ENCODE results near the gene AAK1. TPM values are rescaled to one million over a fixed set of nuclear protein-coding genes. Genes with fewer than 3 reads are reported as not detected.
"Not testable (repeated sequence)": the region's sequence is repeated elsewhere in the genome, so short reads cannot be mapped to it uniquely, and the experiment has no call there.

The AAK1 gene
- total and polyA plus RNA-seq, 12 donors = 26.2 to 106 (median 68.5) TPM

GRCh38 chr2:69450735-69451416 lies 192.7 kb downstream of the AAK1 start:
- no peaks in the 10 kb centered on the region for H3K9me3 ChIP-seq (replicated peaks in 1 of 3)
- DNase-seq = no peak
- intact Hi-C loops (cut with DNase I) = no loop called here
- WGBS, 4 donors = 85 to 88% (median 86%) methylated on average over 6 of the region's 6 CpGs
- no peaks in the 10 kb centered on the region for H3K36me3 ChIP-seq (replicated peaks in 1 of 2)
- H3K27me3 ChIP-seq = no peaks in the 10 kb centered on the region
- no peak overlapping the region for H3K4me3 ChIP-seq
- no peak overlapping the region for H3K27ac ChIP-seq
- H3K4me1 ChIP-seq (replicated peaks in 1 of 2) = no peaks in the 10 kb centered on the region
- TF ChIP-seq POLR2A (IDR thresholded peaks at IDR 0.05) = no peak
- no peak for TF ChIP-seq CTCF (IDR thresholded peaks at IDR 0.05)

GRCh38 chr2:69449906-69450305 lies 193.6 kb downstream of the AAK1 start:
- H3K27me3 ChIP-seq = no peaks in the 10 kb centered on the region
- H3K9me3 ChIP-seq (replicated peaks in 1 of 3) = no peaks in the 10 kb centered on the region
- no peak overlapping the region for H3K4me3 ChIP-seq
- TF ChIP-seq CTCF (IDR thresholded peaks at IDR 0.05) (no peak), POLR2A (IDR thresholded peaks at IDR 0.05) (no peak)
- H3K4me1 ChIP-seq (replicated peaks in 1 of 2) = no peaks in the 10 kb centered on the region
- intact Hi-C loops (cut with DNase I) = no loop called here
- 55 to 66% (median 62%) methylated on average over 5 of the region's 5 CpGs for WGBS, 4 donors
- no peak overlapping the region for H3K27ac ChIP-seq
- DNase-seq = peak in 1 of 7 donors; percentile 14
- H3K36me3 ChIP-seq (replicated peaks in 1 of 2) = no peaks in the 10 kb centered on the region

DNA sequence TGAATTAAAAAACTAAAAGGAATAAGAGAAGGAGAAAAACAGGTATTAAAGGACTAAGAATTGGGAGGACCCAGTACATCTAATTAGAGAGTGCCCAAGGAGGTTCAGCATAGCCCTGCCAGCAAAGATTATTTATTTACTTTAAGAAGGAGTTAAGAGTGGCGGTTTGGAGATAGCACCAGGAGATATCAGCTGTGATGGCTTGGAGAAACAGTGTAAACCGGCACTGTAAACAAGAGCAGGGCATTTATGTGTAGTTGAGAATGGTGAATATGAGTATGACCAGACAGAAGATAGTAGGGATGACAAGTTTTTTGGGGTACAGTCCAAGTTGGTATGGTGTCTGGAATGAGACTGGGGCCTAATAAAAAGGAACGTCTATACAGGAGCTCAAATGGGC lies 199.9 kb downstream of the AAK1 start:
- intact Hi-C loops (cut with DNase I); H3K9me3 ChIP-seq (replicated peaks in 1 of 3): not testable (repeated sequence)
- 76 to 89% (median 88%) methylated on average over 3 of the region's 3 CpGs for WGBS, 4 donors

GRCh38 chr2:69439499-69439898 lies 204.0 kb downstream of the AAK1 start:
- not testable (repeated sequence) for H3K36me3 ChIP-seq (replicated peaks in 1 of 2)

More for the DNA sequence above, 199.9 kb downstream of the AAK1 start:
- DNase-seq; H3K4me1 ChIP-seq (replicated peaks in 1 of 2); H3K27me3 ChIP-seq; H3K27ac ChIP-seq; H3K36me3 ChIP-seq (replicated peaks in 1 of 2); H3K4me3 ChIP-seq: not testable (repeated sequence)

GRCh38 chr2:69438580-69438979 lies 205.0 kb downstream of the AAK1 start:
- H3K4me3 ChIP-seq = no peak overlapping the region
- no peaks in the 10 kb centered on the region for H3K27me3 ChIP-seq
- no peak for TF ChIP-seq CTCF (IDR thresholded peaks at IDR 0.05)
- no peak for DNase-seq
- H3K4me1 ChIP-seq (replicated peaks in 1 of 2) = peaks cover 16 to 27% of the 10 kb centered on the region in 2 donors
- peak overlapping the region in 2 of 5 donors; percentile 96 to 98 for H3K27ac ChIP-seq
- intact Hi-C loops (cut with DNase I) = no loop called here
- H3K9me3 ChIP-seq (replicated peaks in 1 of 3) = no peaks in the 10 kb centered on the region
- 96 to 98% (median 97%) methylated on average over 6 of the region's 6 CpGs for WGBS, 4 donors
- H3K36me3 ChIP-seq (replicated peaks in 1 of 2) = no peaks in the 10 kb centered on the region

More at GRCh38 chr2:69439499-69439898, 204.0 kb downstream of the AAK1 start:
- intact Hi-C loops (cut with DNase I); H3K27me3 ChIP-seq; H3K4me3 ChIP-seq; DNase-seq; H3K9me3 ChIP-seq (replicated peaks in 1 of 3); H3K27ac ChIP-seq: not testable (repeated sequence)
- peaks cover 16 to 26% of the 10 kb centered on the region in 2 donors for H3K4me1 ChIP-seq (replicated peaks in 1 of 2)
- WGBS, 4 donors = 98 to 100% (median 99%) methylated on average over 1 to 2 of the region's 2 CpGs

Measured in adrenal gland (tissue), 12 donors.